ENCODE data around the gene MYMK.

The MYMK gene

GRCh38 chr9:133563291-133563796 lies 38.6 kb upstream of the MYMK start:
- H3K27ac Mint-ChIP-seq: no peak overlapping the region

GRCh38 chr9:133562611-133563290 lies 38.0 kb upstream of the MYMK start:
- no peak for DNase-seq
- peaks cover 13% of the 10 kb centered on the region for H3K27me3 Mint-ChIP-seq
- no peaks in the 10 kb centered on the region for H3K4me1 Mint-ChIP-seq
- CTCF ChIA-PET: no interaction called here
- no peaks in the 10 kb centered on the region for H3K9me3 Mint-ChIP-seq
- no peaks in the 10 kb centered on the region for H3K36me3 Mint-ChIP-seq
- H3K4me3 Mint-ChIP-seq: no peak overlapping the region
- no peak overlapping the region for H3K27ac Mint-ChIP-seq

More at GRCh38 chr9:133563291-133563796, 38.6 kb upstream of the MYMK start:
- peaks cover 9% of the 10 kb centered on the region for H3K27me3 Mint-ChIP-seq
- DNase-seq: no peak
- CTCF ChIA-PET: no interaction called here
- H3K9me3 Mint-ChIP-seq: no peaks in the 10 kb centered on the region
- no peak overlapping the region for H3K4me3 Mint-ChIP-seq
- H3K36me3 Mint-ChIP-seq: no peaks in the 10 kb centered on the region
- no peaks in the 10 kb centered on the region for H3K4me1 Mint-ChIP-seq

GRCh38 chr9:133561976-133562554 lies 37.3 kb upstream of the MYMK start:
- Mint-ChIP-seq H3K4me1 (no peaks in the 10 kb centered on the region), H3K4me3 (no peak overlapping the region), H3K36me3 (no peaks in the 10 kb centered on the region), H3K27ac (no peak overlapping the region), H3K27me3 (peaks cover 13% of the 10 kb centered on the region), H3K9me3 (no peaks in the 10 kb centered on the region)
- no peak for DNase-seq
- CTCF ChIA-PET: no interaction called here

GRCh38 chr9:133560944-133561343 lies 36.2 kb upstream of the MYMK start:
- peaks cover 13% of the 10 kb centered on the region for H3K27me3 Mint-ChIP-seq
- no peak overlapping the region for H3K4me3 Mint-ChIP-seq
- no peak for DNase-seq
- CTCF ChIA-PET: no interaction called here
- no peaks in the 10 kb centered on the region for H3K36me3 Mint-ChIP-seq
- H3K9me3 Mint-ChIP-seq: no peaks in the 10 kb centered on the region
- H3K27ac Mint-ChIP-seq: no peak overlapping the region
- H3K4me1 Mint-ChIP-seq: no peaks in the 10 kb centered on the region

- H3K36me3 Mint-ChIP-seq: no peaks in the 10 kb centered on the region
- DNase-seq: no peak
- CTCF ChIA-PET: no interaction called here
- no peak overlapping the region for H3K4me3 Mint-ChIP-seq
- no peak overlapping the region for H3K27ac Mint-ChIP-seq
- no peaks in the 10 kb centered on the region for H3K4me1 Mint-ChIP-seq
- peaks cover 13% of the 10 kb centered on the region for H3K27me3 Mint-ChIP-seq
- H3K9me3 Mint-ChIP-seq: no peaks in the 10 kb centered on the region
Measured at GRCh38 chr9:133560311-133560710, 35.6 kb upstream of the MYMK start.

GRCh38 chr9:133558191-133559126 lies 33.7 kb upstream of the MYMK start:
- Mint-ChIP-seq H3K4me3 (no peak overlapping the region), H3K27me3 (peaks cover 13% of the 10 kb centered on the region), H3K9me3 (no peaks in the 10 kb centered on the region), H3K4me1 (no peaks in the 10 kb centered on the region), H3K36me3 (no peaks in the 10 kb centered on the region), H3K27ac (no peak overlapping the region)
- CTCF ChIA-PET: no interaction called here
- no peak for DNase-seq

- CTCF ChIA-PET: no interaction called here
- Mint-ChIP-seq H3K27ac (no peak overlapping the region), H3K9me3 (no peaks in the 10 kb centered on the region), H3K27me3 (peaks cover 13% of the 10 kb centered on the region), H3K4me3 (no peak overlapping the region), H3K4me1 (no peaks in the 10 kb centered on the region), H3K36me3 (no peaks in the 10 kb centered on the region)
- DNase-seq: no peak
Measured at GRCh38 chr9:133557581-133557980, 32.8 kb upstream of the MYMK start.

GRCh38 chr9:133556354-133556753 lies 31.6 kb upstream of the MYMK start:
- CTCF ChIA-PET: interaction anchor here (1.3 kb wide), 1 partner anchor 14 kb away, joined by 3 read pairs; no protein-coding TSS in a partner anchor
- Mint-ChIP-seq H3K4me1 (no peaks in the 10 kb centered on the region), H3K27me3 (peaks cover 13% of the 10 kb centered on the region), H3K36me3 (no peaks in the 10 kb centered on the region), H3K9me3 (no peaks in the 10 kb centered on the region), H3K27ac (no peak overlapping the region), H3K4me3 (no peak overlapping the region)
- DNase-seq: no peak

GRCh38 chr9:133554729-133555128 lies 30.0 kb upstream of the MYMK start:
- H3K36me3 Mint-ChIP-seq: no peaks in the 10 kb centered on the region
- H3K4me3 Mint-ChIP-seq: no peak overlapping the region
- CTCF ChIA-PET: no interaction called here
- H3K4me1 Mint-ChIP-seq: no peaks in the 10 kb centered on the region
- H3K9me3 Mint-ChIP-seq: no peaks in the 10 kb centered on the region
- no peak for DNase-seq
- H3K27me3 Mint-ChIP-seq: peaks cover 13% of the 10 kb centered on the region
- H3K27ac Mint-ChIP-seq: no peak overlapping the region

GRCh38 chr9:133553973-133554713 lies 29.4 kb upstream of the MYMK start:
- DNase-seq: no peak
- Mint-ChIP-seq H3K36me3 (no peaks in the 10 kb centered on the region), H3K4me3 (no peak overlapping the region), H3K27me3 (peaks cover 12% of the 10 kb centered on the region), H3K27ac (no peak overlapping the region), H3K4me1 (no peaks in the 10 kb centered on the region), H3K9me3 (no peaks in the 10 kb centered on the region)
- CTCF ChIA-PET: no interaction called here

- no peaks in the 10 kb centered on the region for H3K4me1 Mint-ChIP-seq
- no peak for DNase-seq
- H3K9me3 Mint-ChIP-seq: no peaks in the 10 kb centered on the region
- CTCF ChIA-PET: no interaction called here
- H3K27ac Mint-ChIP-seq: no peak overlapping the region
- H3K36me3 Mint-ChIP-seq: no peaks in the 10 kb centered on the region
- peaks cover 2% of the 10 kb centered on the region for H3K27me3 Mint-ChIP-seq
- no peak overlapping the region for H3K4me3 Mint-ChIP-seq
Measured at GRCh38 chr9:133553123-133553522, 28.4 kb upstream of the MYMK start.

- DNase-seq: no peak
- Mint-ChIP-seq H3K27ac (no peak overlapping the region), H3K4me3 (no peak overlapping the region), H3K9me3 (no peaks in the 10 kb centered on the region), H3K4me1 (no peaks in the 10 kb centered on the region), H3K36me3 (no peaks in the 10 kb centered on the region), H3K27me3 (no peaks in the 10 kb centered on the region)
- CTCF ChIA-PET: no interaction called here
Measured at GRCh38 chr9:133552236-133552635, 27.5 kb upstream of the MYMK start.

- H3K9me3 Mint-ChIP-seq: no peaks in the 10 kb centered on the region
- CTCF ChIA-PET: interaction anchor here (0.6 kb wide), 1 partner anchor 21 kb away, joined by 3 read pairs; no protein-coding TSS in a partner anchor
- no peak for DNase-seq
- no peaks in the 10 kb centered on the region for H3K27me3 Mint-ChIP-seq
- H3K36me3 Mint-ChIP-seq: no peaks in the 10 kb centered on the region
- no peaks in the 10 kb centered on the region for H3K4me1 Mint-ChIP-seq
- no peak overlapping the region for H3K27ac Mint-ChIP-seq
- H3K4me3 Mint-ChIP-seq: no peak overlapping the region
Measured at GRCh38 chr9:133551446-133551845, 26.7 kb upstream of the MYMK start.

- Mint-ChIP-seq H3K36me3 (no peaks in the 10 kb centered on the region), H3K4me1 (no peaks in the 10 kb centered on the region), H3K9me3 (no peaks in the 10 kb centered on the region), H3K27me3 (no peaks in the 10 kb centered on the region), H3K27ac (no peak overlapping the region), H3K4me3 (no peak overlapping the region)
- CTCF ChIA-PET: no interaction called here
- DNase-seq: no peak
Measured at GRCh38 chr9:133547116-133547515, 22.4 kb upstream of the MYMK start.
